Karpas-422 (cell line): ENCODE results near the gene DHH. TPM values are rescaled to one million over a fixed set of nuclear protein-coding genes. Genes with fewer than 3 reads are reported as not detected.
"Not testable (repeated sequence)": the region's sequence is repeated elsewhere in the genome, so short reads cannot be mapped to it uniquely, and the experiment has no call there.

Experiments used
- DNase-seq: peaks from one replicate; pipeline ENCODE4 v3.0.0-alpha.2; 2015
- H2AFZ ChIP-seq: fragments of 200-600 bp; sonication (generic); 2 replicates; pipeline ENCODE4 v1.6.1; 2014; ENCODE audit warnings: antibody characterized with exemption, low read length, mixed read lengths
- H3K27ac ChIP-seq: fragments of 200-600 bp; sonication (generic); 2 replicates; pipeline ENCODE4 v1.5.1; 2014; ENCODE audit warnings: mild to moderate bottlenecking, low read length, moderate library complexity
- H3K27me3 ChIP-seq: fragments of 200-600 bp; sonication (generic); 2 replicates; pipeline ENCODE4 v1.6.1; 2014; ENCODE audit warnings: low read length, mixed read lengths
- H3K36me3 ChIP-seq: fragments of 200-600 bp; sonication (generic); 2 replicates; pipeline ENCODE4 v1.6.1; 2014; ENCODE audit warnings: low read length, mixed read lengths; ENCODE audit not compliant: insufficient read depth
- H3K4me1 ChIP-seq: fragments of 200-600 bp; sonication (generic); 2 replicates; pipeline ENCODE4 v1.6.1; 2014; ENCODE audit warnings: mild to moderate bottlenecking, low read length, mixed read lengths
- H3K4me2 ChIP-seq: fragments of 200-600 bp; sonication (generic); 2 replicates; pipeline ENCODE4 v1.6.1; 2014; ENCODE audit warnings: low read length, low read depth, mild to moderate bottlenecking; ENCODE audit not compliant: poor library complexity, severe bottlenecking
- H3K4me3 ChIP-seq: fragments of 200-600 bp; sonication (generic); 2 replicates; pipeline ENCODE4 v1.5.1; 2014; ENCODE audit warnings: mild to moderate bottlenecking, antibody characterized with exemption, low read length, mixed read lengths
- H3K79me2 ChIP-seq: fragments of 200-600 bp; sonication (generic); 2 replicates; pipeline ENCODE4 v1.6.1; 2014; ENCODE audit warnings: mild to moderate bottlenecking, low read length, mixed read lengths
- H3K9ac ChIP-seq: fragments of 200-600 bp; sonication (generic); 2 replicates; pipeline ENCODE4 v1.6.0; 2014; ENCODE audit warnings: low read length
- H3K9me2 ChIP-seq: fragments of 200-600 bp; sonication (generic), shearing (Covaris generic); replicated peaks from 2 replicates; pipeline ENCODE4 v1.6.0; 2014; ENCODE audit warnings: mild to moderate bottlenecking, low read length, moderate library complexity; ENCODE audit not compliant: insufficient read depth
- H3K9me3 ChIP-seq: fragments of 300-700, 200-600 bp; sonication (generic); 2 replicates; pipeline ENCODE4 v1.6.1; 2014; ENCODE audit warnings: low read length, mixed read lengths
- H4K20me1 ChIP-seq: fragments of 200-600 bp; sonication (generic); 2 replicates; pipeline ENCODE4 v1.6.1; 2014; ENCODE audit warnings: mild to moderate bottlenecking, antibody characterized with exemption, low read length, low read depth; ENCODE audit not compliant: insufficient read depth
- total RNA-seq: library from RNA; depleted of rRNA; stranded (reverse); fragments of >200 nt; shearing (Covaris generic); gene quantifications from 2 replicates; pipeline ENCODE4 v1.2.3, GENCODE V29; 2014; ENCODE audit warnings: low replicate concordance

DHH gene
- total RNA-seq, 1 experiment from 2014 or later = 0.26 TPM

- H3K9ac ChIP-seq = no peak overlapping the region
- DNase-seq = no peak
- peaks cover 7% of the 10 kb centered on the region; the same call in 1 of the 2 replicates for H3K79me2 ChIP-seq
- H3K27me3 ChIP-seq = no peaks in the 10 kb centered on the region
- no peak overlapping the region for H3K27ac ChIP-seq
- H4K20me1 ChIP-seq = no peaks in the 10 kb centered on the region
- peaks cover 13% of the 10 kb centered on the region for H3K4me1 ChIP-seq
- H3K36me3 ChIP-seq = no peaks in the 10 kb centered on the region
- H2AFZ ChIP-seq = no peak overlapping the region
- H3K4me2 ChIP-seq = no peak overlapping the region
- H3K9me2 ChIP-seq = no peaks in the 10 kb centered on the region
- H3K9me3 ChIP-seq = no peaks in the 10 kb centered on the region
- H3K4me3 ChIP-seq = no peak overlapping the region
Measured at GRCh38 chr12:49070971-49071370, 23.6 kb downstream of the DHH start.

- peak within 1 kb of the TSS; percentile 46 for H3K27ac ChIP-seq
- H3K36me3 ChIP-seq = no peaks in the 10 kb centered on the region
- H3K4me1 ChIP-seq = peaks cover 15% of the 10 kb centered on the region
- peak within 1 kb of the TSS; percentile 95 for H3K4me2 ChIP-seq
- H3K4me3 ChIP-seq = peak within 1 kb of the TSS; percentile 94
- H3K9ac ChIP-seq = peak within 1 kb of the TSS; percentile 83
- peak within 1 kb of the TSS; percentile 99 for H2AFZ ChIP-seq
- peaks cover 7% of the 10 kb centered on the region; the same call in 1 of the 2 replicates for H3K79me2 ChIP-seq
- no peaks in the 10 kb centered on the region for H3K9me3 ChIP-seq
- no peaks in the 10 kb centered on the region for H4K20me1 ChIP-seq
- DNase-seq = peak; percentile 99
- H3K9me2 ChIP-seq = no peaks in the 10 kb centered on the region
- H3K27me3 ChIP-seq = no peaks in the 10 kb centered on the region
Measured at GRCh38 chr12:49069507-49070346, 24.9 kb downstream of the DHH start, which contains the start of gene RHEBL1. Gene RHEBL1 (minus strand): TSS chr12:49069979. CDS start chr12:49069785, 194 bp downstream.

- H3K79me2 ChIP-seq = peaks cover 7% of the 10 kb centered on the region; the same call in 1 of the 2 replicates
- peak overlapping the region; percentile 95 for H3K4me2 ChIP-seq
- H2AFZ ChIP-seq = peak overlapping the region; percentile 99
- peak overlapping the region; percentile 83 for H3K9ac ChIP-seq
- H3K27me3 ChIP-seq = no peaks in the 10 kb centered on the region
- H3K27ac ChIP-seq = peak overlapping the region; percentile 31
- H3K9me2 ChIP-seq = no peaks in the 10 kb centered on the region
- DNase-seq = no peak
- peaks cover 23% of the 10 kb centered on the region for H3K4me1 ChIP-seq
- no peaks in the 10 kb centered on the region for H3K36me3 ChIP-seq
- no peaks in the 10 kb centered on the region for H3K9me3 ChIP-seq
- no peaks in the 10 kb centered on the region for H4K20me1 ChIP-seq
- peak overlapping the region; percentile 94 for H3K4me3 ChIP-seq
Measured at GRCh38 chr12:49068879-49069506, 25.6 kb downstream of the DHH start.

- Histone ChIP-seq H3K27ac (no peak overlapping the region), H3K36me3 (no peaks in the 10 kb centered on the region), H3K9ac (no peak overlapping the region), H3K27me3 (no peaks in the 10 kb centered on the region), H2AFZ (no peak overlapping the region), H3K4me3 (no peak overlapping the region), H3K4me2 (no peak overlapping the region), H3K9me2 (no peaks in the 10 kb centered on the region), H3K4me1 (peaks cover 44% of the 10 kb centered on the region), H3K79me2 (peaks cover 16% of the 10 kb centered on the region), H3K9me3 (no peaks in the 10 kb centered on the region), H4K20me1 (no peaks in the 10 kb centered on the region)
- DNase-seq = no peak
Measured at GRCh38 chr12:49066120-49066519, 28.5 kb downstream of the DHH start.

GRCh38 chr12:49064767-49065152 is 29.8 kb downstream of the DHH start:
- Histone ChIP-seq H3K36me3 (no peaks in the 10 kb centered on the region), H3K4me3 (no peak overlapping the region), H3K9ac (no peak overlapping the region), H3K79me2 (peaks cover 26% of the 10 kb centered on the region), H3K27me3 (no peaks in the 10 kb centered on the region), H4K20me1 (no peaks in the 10 kb centered on the region), H3K9me3 (no peaks in the 10 kb centered on the region), H3K27ac (no peak overlapping the region), H2AFZ (no peak overlapping the region), H3K4me2 (no peak overlapping the region), H3K4me1 (peaks cover 39% of the 10 kb centered on the region), H3K9me2 (no peaks in the 10 kb centered on the region)
- DNase-seq = no peak

GRCh38 chr12:49061916-49062315 is 32.7 kb downstream of the DHH start:
- not testable (repeated sequence) for H3K9me3 ChIP-seq, H3K9me2 ChIP-seq, H3K27me3 ChIP-seq, H2AFZ ChIP-seq, DNase-seq, H3K27ac ChIP-seq, H3K36me3 ChIP-seq
- peaks cover 50% of the 10 kb centered on the region for H3K4me1 ChIP-seq
- peak overlapping the region; percentile 95 for H3K4me3 ChIP-seq
- peaks cover 26% of the 10 kb centered on the region for H4K20me1 ChIP-seq
- H3K4me2 ChIP-seq = peak overlapping the region; percentile 95
- H3K9ac ChIP-seq = peak overlapping the region; percentile 96
- H3K79me2 ChIP-seq = peaks cover 47% of the 10 kb centered on the region

GRCh38 chr12:49061157-49061650 is 33.4 kb downstream of the DHH start:
- no peaks in the 10 kb centered on the region for H3K9me3 ChIP-seq
- H3K4me3 ChIP-seq = peak overlapping the region; percentile 95
- H3K9me2 ChIP-seq = no peaks in the 10 kb centered on the region
- H3K27ac ChIP-seq = peak overlapping the region; percentile 84
- H3K36me3 ChIP-seq = no peaks in the 10 kb centered on the region
- peak overlapping the region; percentile 96 for H3K9ac ChIP-seq
- H3K27me3 ChIP-seq = no peaks in the 10 kb centered on the region
- peaks cover 34% of the 10 kb centered on the region for H4K20me1 ChIP-seq
- peaks cover 57% of the 10 kb centered on the region for H3K4me1 ChIP-seq
- DNase-seq = no peak
- H3K4me2 ChIP-seq = peak overlapping the region; percentile 95
- H2AFZ ChIP-seq = peak overlapping the region; percentile 51
- peaks cover 54% of the 10 kb centered on the region for H3K79me2 ChIP-seq
